WERI-Rb-1 (cell line): ENCODE results near the gene SLU7.

Experiments used
- DNase-seq: peaks from one replicate; pipeline ENCODE4 v3.0.0-alpha.2; 2020
- H3K27ac ChIP-seq: fragments of 250-450 bp; sonication (Bioruptor Pico); 2 replicates; pipeline ENCODE4 v1.5.1; 2020; ENCODE audit warnings: mild to moderate bottlenecking, moderate library complexity
- H3K27me3 ChIP-seq: fragments of 250-450 bp; sonication (Bioruptor Pico); 2 replicates; pipeline ENCODE4 v1.5.1; 2021; ENCODE audit warnings: mild to moderate bottlenecking, low read depth, moderate library complexity; ENCODE audit not compliant: insufficient read depth, severe bottlenecking
- H3K36me3 ChIP-seq: fragments of 250-450 bp; sonication (Bioruptor Pico); 2 replicates; pipeline ENCODE4 v1.5.1; 2020; ENCODE audit warnings: mild to moderate bottlenecking, moderate library complexity
- H3K4me3 ChIP-seq: 2 replicates; pipeline ENCODE4 v1.5.1; 2011; ENCODE audit warnings: low read depth, mild to moderate bottlenecking, control low read depth, low read length
- H3K9me3 ChIP-seq: fragments of 250-450 bp; sonication (Bioruptor Pico); 2 replicates; pipeline ENCODE4 v1.5.1; 2021; ENCODE audit warnings: mild to moderate bottlenecking, moderate library complexity; ENCODE audit not compliant: severe bottlenecking
- TF ChIP-seq, protein P1 (sequence below): IDR thresholded peaks from 2 replicates; pipeline ENCODE4 v1.5.1; 2011; ENCODE audit warnings: low read depth, mild to moderate bottlenecking, control low read depth, inconsistent platforms, low read length

Gene SLU7

DNA sequence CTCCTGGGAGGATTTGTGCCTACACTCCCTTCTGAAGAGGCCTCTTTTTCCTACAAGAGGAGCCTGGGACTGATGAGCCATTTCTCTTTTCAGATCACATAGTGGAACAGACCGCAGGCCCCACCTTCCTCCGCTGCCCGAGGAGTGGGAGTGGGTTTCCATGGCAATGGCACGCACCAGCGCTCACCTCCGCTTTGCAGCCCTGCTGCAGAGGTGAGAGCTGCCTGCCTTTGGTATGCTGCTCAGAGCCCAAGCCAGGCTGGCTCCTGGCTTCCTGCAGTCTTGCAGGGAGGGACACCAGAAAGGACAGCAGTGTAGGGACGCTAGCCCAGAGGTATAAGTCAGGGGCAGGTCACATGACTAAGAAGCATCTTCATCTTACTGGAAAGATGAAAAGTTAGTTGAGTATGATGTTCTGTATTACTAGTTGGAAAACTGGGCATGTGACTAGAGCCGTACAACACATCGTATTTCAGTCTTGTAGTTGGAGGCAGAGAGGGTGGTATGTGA, 15.2 kb upstream of the SLU7 start:
- peaks cover 5% of the 10 kb centered on the region for H3K36me3 ChIP-seq
- TF ChIP-seq, protein P1, sequence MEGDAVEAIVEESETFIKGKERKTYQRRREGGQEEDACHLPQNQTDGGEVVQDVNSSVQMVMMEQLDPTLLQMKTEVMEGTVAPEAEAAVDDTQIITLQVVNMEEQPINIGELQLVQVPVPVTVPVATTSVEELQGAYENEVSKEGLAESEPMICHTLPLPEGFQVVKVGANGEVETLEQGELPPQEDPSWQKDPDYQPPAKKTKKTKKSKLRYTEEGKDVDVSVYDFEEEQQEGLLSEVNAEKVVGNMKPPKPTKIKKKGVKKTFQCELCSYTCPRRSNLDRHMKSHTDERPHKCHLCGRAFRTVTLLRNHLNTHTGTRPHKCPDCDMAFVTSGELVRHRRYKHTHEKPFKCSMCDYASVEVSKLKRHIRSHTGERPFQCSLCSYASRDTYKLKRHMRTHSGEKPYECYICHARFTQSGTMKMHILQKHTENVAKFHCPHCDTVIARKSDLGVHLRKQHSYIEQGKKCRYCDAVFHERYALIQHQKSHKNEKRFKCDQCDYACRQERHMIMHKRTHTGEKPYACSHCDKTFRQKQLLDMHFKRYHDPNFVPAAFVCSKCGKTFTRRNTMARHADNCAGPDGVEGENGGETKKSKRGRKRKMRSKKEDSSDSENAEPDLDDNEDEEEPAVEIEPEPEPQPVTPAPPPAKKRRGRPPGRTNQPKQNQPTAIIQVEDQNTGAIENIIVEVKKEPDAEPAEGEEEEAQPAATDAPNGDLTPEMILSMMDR = no peak
- peak; percentile 28 for DNase-seq
- H3K27ac ChIP-seq = no peak overlapping the region
- H3K9me3 ChIP-seq = no peaks in the 10 kb centered on the region
- no peaks in the 10 kb centered on the region for H3K27me3 ChIP-seq
- no peak overlapping the region for H3K4me3 ChIP-seq

DNA sequence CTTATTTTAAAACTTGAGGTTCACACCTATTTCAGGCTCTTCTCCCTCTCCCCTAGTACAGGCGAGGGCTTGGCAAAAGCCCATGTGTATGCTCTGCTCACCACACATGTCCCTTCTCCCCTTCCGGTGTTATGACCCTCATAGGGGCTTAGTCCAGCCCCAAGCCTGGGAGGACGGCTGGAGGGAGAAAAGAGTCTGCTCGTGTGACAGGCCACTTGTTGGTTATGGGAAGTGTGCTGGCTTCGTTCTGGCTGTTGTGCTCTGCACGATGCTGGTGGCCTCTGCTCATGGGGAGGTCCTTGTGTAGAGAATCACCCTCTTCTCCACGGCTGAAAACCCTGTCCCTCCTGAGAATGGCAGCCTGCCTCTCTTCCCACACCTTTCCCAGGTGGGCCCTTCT, 13.9 kb upstream of the SLU7 start:
- Histone ChIP-seq H3K27ac (no peak overlapping the region), H3K4me3 (no peak overlapping the region), H3K27me3 (no peaks in the 10 kb centered on the region), H3K9me3 (no peaks in the 10 kb centered on the region), H3K36me3 (peaks cover 18% of the 10 kb centered on the region)
- no peak for DNase-seq
- TF ChIP-seq, protein P1 = no peak

DNA sequence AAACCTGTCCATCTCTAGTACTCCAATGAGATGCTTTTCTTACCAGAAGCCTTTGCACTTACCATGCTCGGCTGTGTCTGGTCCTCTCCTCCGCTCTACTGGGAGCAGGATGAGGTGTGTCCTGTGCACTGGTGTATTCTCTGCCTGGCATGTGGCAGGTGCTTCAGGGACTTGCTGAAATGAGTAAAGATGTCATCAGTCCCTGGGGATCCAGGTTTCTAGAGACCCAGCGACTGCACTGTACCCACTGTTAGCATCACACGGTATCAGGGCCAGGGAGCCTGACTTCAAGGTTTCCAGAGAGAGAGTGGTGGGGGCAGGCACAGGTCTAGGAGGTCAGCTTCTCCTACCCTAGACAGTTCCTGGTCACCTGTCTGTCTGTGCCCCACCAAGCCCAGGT, 13.3 kb upstream of the SLU7 start:
- no peak overlapping the region for H3K4me3 ChIP-seq
- H3K27ac ChIP-seq = no peak overlapping the region
- H3K9me3 ChIP-seq = no peaks in the 10 kb centered on the region
- no peaks in the 10 kb centered on the region for H3K27me3 ChIP-seq
- H3K36me3 ChIP-seq = peaks cover 24% of the 10 kb centered on the region
- TF ChIP-seq, protein P1 = no peak
- no peak for DNase-seq

DNA sequence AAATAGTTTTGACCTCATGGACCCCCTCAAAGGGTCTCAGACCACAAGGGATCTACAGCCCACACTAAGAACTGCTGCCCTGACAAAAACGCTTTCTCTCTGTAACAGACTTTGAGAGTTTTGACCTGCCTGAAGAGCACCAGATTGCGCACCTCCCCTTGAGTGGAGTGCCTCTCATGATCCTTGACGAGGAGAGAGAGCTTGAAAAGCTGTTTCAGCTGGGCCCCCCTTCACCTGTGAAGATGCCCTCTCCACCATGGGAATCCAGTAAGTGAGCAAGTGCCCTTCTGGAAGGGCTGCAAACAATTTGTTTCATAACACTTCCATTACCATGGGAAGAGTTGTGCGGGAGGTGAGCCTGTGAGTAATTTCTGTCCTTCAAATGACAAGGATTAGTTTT, 8.7 kb upstream of the SLU7 start:
- Histone ChIP-seq H3K9me3 (no peaks in the 10 kb centered on the region), H3K27me3 (no peaks in the 10 kb centered on the region), H3K36me3 (peaks cover 68% of the 10 kb centered on the region), H3K27ac (no peak overlapping the region), H3K4me3 (no peak overlapping the region)
- no peak for DNase-seq
- TF ChIP-seq, protein P1 = no peak

DNA sequence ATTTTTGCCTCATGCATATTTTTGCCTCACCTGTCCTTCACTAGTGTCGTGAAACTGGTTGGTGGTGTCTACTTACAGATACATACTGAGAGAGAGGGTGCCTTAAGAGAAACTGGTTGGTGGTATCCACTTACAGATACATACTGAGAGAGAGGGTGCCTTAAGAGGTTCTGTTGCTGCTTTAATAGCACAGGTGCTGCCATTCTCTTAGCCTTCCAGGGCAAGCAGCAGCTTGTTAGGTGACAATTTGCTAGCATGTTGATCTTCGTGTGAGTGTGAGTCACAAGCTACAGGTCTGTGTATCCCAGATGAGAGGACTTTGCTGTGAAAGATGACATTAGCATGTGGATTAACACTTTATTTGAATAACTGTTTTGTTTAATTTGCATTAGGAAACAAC, 4.2 kb upstream of the SLU7 start:
- no peak overlapping the region; the same call in 1 of the 2 replicates for H3K4me3 ChIP-seq
- TF ChIP-seq, protein P1 = no peak
- H3K9me3 ChIP-seq = no peaks in the 10 kb centered on the region
- H3K27me3 ChIP-seq = no peaks in the 10 kb centered on the region
- no peak for DNase-seq
- H3K27ac ChIP-seq = no peak overlapping the region
- H3K36me3 ChIP-seq = peaks cover 55% of the 10 kb centered on the region

DNA sequence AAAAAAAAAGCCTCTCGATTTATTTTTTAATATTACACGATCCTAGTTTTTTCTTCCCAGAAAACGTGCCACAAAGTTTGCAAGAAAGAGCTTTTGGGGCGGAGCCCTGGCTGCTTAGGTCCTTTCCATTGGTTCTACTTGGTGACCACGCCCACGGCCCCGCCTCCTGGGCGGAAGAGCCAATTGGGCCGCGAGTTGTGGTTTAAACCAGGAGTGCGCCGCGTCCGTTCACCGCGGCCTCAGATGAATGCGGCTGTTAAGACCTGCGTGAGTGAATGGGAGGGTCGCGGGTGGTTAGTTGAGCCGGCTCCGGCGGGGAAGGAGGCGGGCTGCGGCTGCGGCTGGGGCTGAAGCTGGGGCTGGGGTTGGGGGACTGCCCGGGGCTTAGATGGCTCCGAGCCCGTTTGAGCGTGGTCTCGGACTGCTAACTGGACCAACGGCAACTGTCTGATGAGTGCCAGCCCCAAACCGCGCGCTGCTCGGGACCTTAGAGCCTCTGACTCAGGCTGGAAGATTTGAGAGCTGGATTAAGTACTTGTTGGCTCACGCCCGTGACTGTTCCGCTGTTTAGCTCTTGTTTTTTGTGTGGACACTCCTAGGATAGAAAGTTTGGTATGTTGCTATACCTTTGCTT, 2.9 kb upstream of the SLU7 start, which contains the start of gene PTTG1:
Gene PTTG1 (plus strand): TSS at position 231 of the 634 bp plus-strand sequence. CDS start 458 bp downstream, outside the sequence.
- H3K4me3 ChIP-seq = peak within 1 kb of the TSS; percentile 74
- peaks cover 42% of the 10 kb centered on the region for H3K36me3 ChIP-seq
- H3K27ac ChIP-seq = peak within 1 kb of the TSS; percentile 82
- peak; percentile 98 for DNase-seq
- no peaks in the 10 kb centered on the region for H3K9me3 ChIP-seq
- TF ChIP-seq, protein P1 = no peak
- no peaks in the 10 kb centered on the region for H3K27me3 ChIP-seq
